Measurements from ENCODE around the gene THBS1.

THBS1 gene

GRCh38 chr15:39589193-39589814 is 8.4 kb downstream of the THBS1 start:
- DNase-seq: peak; percentile 36

- peak; percentile 40 for DNase-seq
Measured at GRCh38 chr15:39589815-39590644, 9.2 kb downstream of the THBS1 start.

- DNase-seq: peak; percentile 28
Measured at GRCh38 chr15:39591141-39591895, 10.4 kb downstream of the THBS1 start.

GRCh38 chr15:39591896-39592315 is 11.0 kb downstream of the THBS1 start:
- DNase-seq: peak; percentile 45

GRCh38 chr15:39592500-39592899 is 11.6 kb downstream of the THBS1 start:
- DNase-seq: peak; percentile 80

- peak; percentile 17 for DNase-seq
Measured at GRCh38 chr15:39593071-39593655, 12.3 kb downstream of the THBS1 start.

- peak; percentile 38 for DNase-seq
Measured at GRCh38 chr15:39593656-39594445, 13.0 kb downstream of the THBS1 start.

- peak; percentile 66 for DNase-seq
Measured at GRCh38 chr15:39594446-39595337, 13.8 kb downstream of the THBS1 start.

GRCh38 chr15:39595338-39596221 is 14.7 kb downstream of the THBS1 start:
- peak; percentile 49 for DNase-seq

GRCh38 chr15:39596358-39597051 is 15.6 kb downstream of the THBS1 start:
- DNase-seq: peak; percentile 43

GRCh38 chr15:39597336-39597735 is 16.5 kb downstream of the THBS1 start:
- DNase-seq: no peak

GRCh38 chr15:39597751-39598185 is 16.9 kb downstream of the THBS1 start:
- peak; percentile 81 for DNase-seq

- DNase-seq: peak; percentile 78
Measured at GRCh38 chr15:39598186-39598850, 17.4 kb downstream of the THBS1 start.

GRCh38 chr15:39598958-39599845 is 18.3 kb downstream of the THBS1 start:
- peak; percentile 62 for DNase-seq

- DNase-seq: peak; percentile 81
Measured at GRCh38 chr15:39599871-39600270, 19.0 kb downstream of the THBS1 start.

GRCh38 chr15:39602143-39602542 is 21.3 kb downstream of the THBS1 start:
- peak; percentile 9 for DNase-seq

- DNase-seq: no peak
Measured at GRCh38 chr15:39605146-39605545, 24.3 kb downstream of the THBS1 start.

All from fibroblast of skin of back (primary cell).